Measurements from ENCODE around the gene TADA2A. TPM values are rescaled to one million over a fixed set of nuclear protein-coding genes. Genes with fewer than 3 reads are reported as not detected.

TADA2A gene
- total and polyA plus RNA-seq, 2 of the 8 experiments (the other 6 are each of a cell fraction or from before 2014, with no cell fraction given): 8.4 to 18.5 TPM

DNA sequence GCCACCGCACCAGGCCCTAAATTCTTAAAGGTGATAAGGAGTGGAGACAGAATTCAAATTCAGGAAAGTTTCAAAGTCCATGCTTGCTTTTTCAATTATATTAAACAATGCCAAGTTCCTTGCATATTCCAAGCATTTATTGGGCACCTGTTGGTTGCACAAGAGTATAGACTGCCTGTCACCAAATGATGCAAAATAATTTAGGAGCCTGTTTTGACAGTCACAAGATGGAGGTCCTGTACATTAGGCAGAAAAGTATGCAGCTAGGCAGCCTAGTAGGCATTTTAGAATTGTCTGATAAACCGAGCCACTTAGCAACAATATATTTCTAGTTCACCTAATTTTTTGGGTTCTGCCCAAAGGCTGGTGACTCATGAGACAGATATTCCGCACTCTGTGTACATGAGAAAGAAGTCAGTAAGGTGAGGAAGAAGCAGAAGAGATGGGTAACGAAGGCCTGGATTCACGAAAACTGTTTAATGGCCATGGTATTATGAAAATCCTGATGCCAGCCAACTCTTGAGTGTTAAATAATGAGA is 7.4 kb upstream of the TADA2A start:
- Histone ChIP-seq H3K4ac (replicated peaks; ENCODE audit: insufficient read length, low read depth, low read length) (no peak overlapping the region), H2BK15ac (ENCODE audit: low read length) (no peak overlapping the region), H2BK12ac (ENCODE audit: low read depth, low read length) (no peak overlapping the region), H4K91ac (replicated peaks; ENCODE audit: insufficient read length, low read length) (no peak overlapping the region), H3K9ac (replicated peaks in 1 of 4; ENCODE audit: extremely low read depth in 1 of 4, low read depth in 3 of 4, low read length in 3 of 4) (no peak overlapping the region), H3K4me3 (ENCODE audit: extremely low read depth in 1 of 4, insufficient read depth in 2 of 4, low read depth in 3 of 4, low read length in 4 of 4) (no peak overlapping the region), H4K8ac (ENCODE audit: extremely low read depth, insufficient read depth, low read length) (no peak overlapping the region), H2BK5ac (ENCODE audit: low read depth, low read length) (no peak overlapping the region), H4K5ac (ENCODE audit: insufficient read length, low read depth, low read length) (no peak overlapping the region), H3K27me3 (replicated peaks in 1 of 4; ENCODE audit: control insufficient read depth in 3 of 4, extremely low read depth in 1 of 4, insufficient read depth in 3 of 4, low read length in 3 of 4) (no peaks in the 10 kb centered on the region), H3K23ac (ENCODE audit: insufficient read length) (no peak overlapping the region), H2BK20ac (ENCODE audit: low read length) (no peak overlapping the region), H3K27ac (ENCODE audit: low read depth, low read length) (no peak overlapping the region), H3K56ac (replicated peaks; ENCODE audit: insufficient read length, low read depth, low read length) (no peak overlapping the region), H3K4me1 (replicated peaks in 1 of 4; ENCODE audit: control insufficient read depth in 3 of 4, insufficient read depth in 4 of 4, low read length in 3 of 4) (no peaks in the 10 kb centered on the region), H3K79me2 (ENCODE audit: control insufficient read depth in 1 of 2, insufficient read depth in 2 of 2, low read length in 2 of 2) (no peaks in the 10 kb centered on the region), H4K20me1 (replicated peaks in 1 of 2; ENCODE audit: control insufficient read depth in 1 of 2, insufficient read depth in 2 of 2, low read length in 2 of 2) (no peaks in the 10 kb centered on the region), H2AK5ac (ENCODE audit: low read depth, low read length) (no peak overlapping the region), H3K4me2 (ENCODE audit: insufficient read depth in 1 of 2, low read depth in 2 of 2, low read length in 2 of 2) (no peak overlapping the region), H3K36me3 (ENCODE audit: control insufficient read depth in 2 of 4, insufficient read depth in 4 of 4, low read length in 3 of 4) (no peaks in the 10 kb centered on the region), H2BK120ac (replicated peaks; ENCODE audit: low read depth, low read length) (no peak overlapping the region), H3K18ac (ENCODE audit: extremely low read depth, low read length) (no peak overlapping the region), H2AFZ (ENCODE audit: low read length) (no peak overlapping the region), H3K9me3 (ENCODE audit: insufficient read depth in 2 of 2, low read depth in 1 of 2, low read length in 1 of 2) (no peaks in the 10 kb centered on the region), H3K14ac (ENCODE audit: insufficient read length) (no peak overlapping the region), H3K23me2 (ENCODE audit: low read depth, low read length) (no peaks in the 10 kb centered on the region), H3K79me1 (ENCODE audit: low read depth, low read length) (no peaks in the 10 kb centered on the region; the same call in 1 of the 2 replicates)
- DNase-seq (ENCODE audit: low read depth in 1 of 2, low spot score in 2 of 2) (no peak), FAIRE-seq (no peak)
- CTCF ChIA-PET (ENCODE audit: partially characterized antibody): interaction anchor here (1.4 to 2.6 kb wide), 2 partner anchors 22 to 26 kb away, joined by 7 to 21 read pairs; no protein-coding TSS in a partner anchor
- 91% methylated on average over 5 of the region's 5 CpGs; no CpG with 5 or more reads in 1 of the 2 experiments for WGBS, 2 experiments (ENCODE audit: extremely low coverage in 1 of 2, insufficient coverage in 1 of 2, insufficient read length in 1 of 2, insufficient replicate concordance in 2 of 2, low coverage in 1 of 2, low lambda C conversion rate in 2 of 2, missing lambda C conversion rate in 1 of 2)
- TF ChIP-seq POLR2A (IDR thresholded peaks at IDR 0.05; ENCODE audit: control extremely low read depth in 1 of 2, low read depth in 2 of 2, low read length in 2 of 2) (no peak), KDM5A (IDR thresholded peaks at IDR 0.05; ENCODE audit: low read length) (no peak)
- POLR2A ChIA-PET (ENCODE audit: partially characterized antibody): no interaction called here
